Measurements from ENCODE around the gene CRY2.
"Not testable (repeated sequence)": the region's sequence is repeated elsewhere in the genome, so short reads cannot be mapped to it uniquely, and the experiment has no call there.

CRY2 gene

GRCh38 chr11:45904309-45904915, 57.1 kb downstream of the CRY2 start:
- no peak for DNase-seq (ENCODE audit: low spot score)
- TF ChIP-seq, protein P1, sequence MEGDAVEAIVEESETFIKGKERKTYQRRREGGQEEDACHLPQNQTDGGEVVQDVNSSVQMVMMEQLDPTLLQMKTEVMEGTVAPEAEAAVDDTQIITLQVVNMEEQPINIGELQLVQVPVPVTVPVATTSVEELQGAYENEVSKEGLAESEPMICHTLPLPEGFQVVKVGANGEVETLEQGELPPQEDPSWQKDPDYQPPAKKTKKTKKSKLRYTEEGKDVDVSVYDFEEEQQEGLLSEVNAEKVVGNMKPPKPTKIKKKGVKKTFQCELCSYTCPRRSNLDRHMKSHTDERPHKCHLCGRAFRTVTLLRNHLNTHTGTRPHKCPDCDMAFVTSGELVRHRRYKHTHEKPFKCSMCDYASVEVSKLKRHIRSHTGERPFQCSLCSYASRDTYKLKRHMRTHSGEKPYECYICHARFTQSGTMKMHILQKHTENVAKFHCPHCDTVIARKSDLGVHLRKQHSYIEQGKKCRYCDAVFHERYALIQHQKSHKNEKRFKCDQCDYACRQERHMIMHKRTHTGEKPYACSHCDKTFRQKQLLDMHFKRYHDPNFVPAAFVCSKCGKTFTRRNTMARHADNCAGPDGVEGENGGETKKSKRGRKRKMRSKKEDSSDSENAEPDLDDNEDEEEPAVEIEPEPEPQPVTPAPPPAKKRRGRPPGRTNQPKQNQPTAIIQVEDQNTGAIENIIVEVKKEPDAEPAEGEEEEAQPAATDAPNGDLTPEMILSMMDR (IDR thresholded peaks at IDR 0.05; ENCODE audit: extremely low read depth, insufficient read depth, missing control alignments) = no peak
- in situ Hi-C loops (cut with MboI; ENCODE audit: low pct_unique_long_range_greater_than_20kb, low sequenced_read_pairs, unreplicated experiment) = no loop called here

DNA sequence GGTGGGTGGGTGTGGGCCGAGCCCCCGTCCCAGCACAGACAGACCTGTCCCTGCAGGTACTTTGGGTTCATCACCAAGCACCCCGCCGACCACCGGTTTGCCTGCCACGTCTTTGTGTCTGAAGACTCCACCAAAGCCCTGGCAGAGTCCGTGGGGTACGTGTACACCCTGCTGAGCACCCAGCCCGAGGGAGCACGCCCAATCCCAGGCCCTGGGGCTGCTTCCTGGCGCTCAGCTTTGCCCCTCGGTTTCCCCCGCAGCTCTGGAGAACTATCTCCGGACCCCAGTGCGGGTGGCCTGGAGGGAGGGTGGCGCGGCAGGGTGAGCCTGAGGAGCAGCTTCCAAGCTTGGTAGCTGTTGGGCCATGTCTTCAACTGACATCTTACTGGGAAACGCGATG, 57.8 kb downstream of the CRY2 start:
- in situ Hi-C loops (cut with MboI; ENCODE audit: low pct_unique_long_range_greater_than_20kb, low sequenced_read_pairs, unreplicated experiment) = no loop called here

GRCh38 chr11:45905576-45905975, 58.3 kb downstream of the CRY2 start:
- DNase-seq (ENCODE audit: low spot score); in situ Hi-C loops (cut with MboI; ENCODE audit: low pct_unique_long_range_greater_than_20kb, low sequenced_read_pairs, unreplicated experiment): not testable (repeated sequence)

More for the DNA sequence above, 57.8 kb downstream of the CRY2 start:
- no peak for DNase-seq (ENCODE audit: low spot score)
- TF ChIP-seq, protein P1 (IDR thresholded peaks at IDR 0.05; ENCODE audit: extremely low read depth, insufficient read depth, missing control alignments) = no peak

GRCh38 chr11:45906096-45906682, 58.9 kb downstream of the CRY2 start:
- in situ Hi-C loops (cut with MboI; ENCODE audit: low pct_unique_long_range_greater_than_20kb, low sequenced_read_pairs, unreplicated experiment) = no loop called here
- TF ChIP-seq, protein P1 (IDR thresholded peaks at IDR 0.05; ENCODE audit: extremely low read depth, insufficient read depth, missing control alignments) = no peak
- no peak for DNase-seq (ENCODE audit: low spot score)

DNA sequence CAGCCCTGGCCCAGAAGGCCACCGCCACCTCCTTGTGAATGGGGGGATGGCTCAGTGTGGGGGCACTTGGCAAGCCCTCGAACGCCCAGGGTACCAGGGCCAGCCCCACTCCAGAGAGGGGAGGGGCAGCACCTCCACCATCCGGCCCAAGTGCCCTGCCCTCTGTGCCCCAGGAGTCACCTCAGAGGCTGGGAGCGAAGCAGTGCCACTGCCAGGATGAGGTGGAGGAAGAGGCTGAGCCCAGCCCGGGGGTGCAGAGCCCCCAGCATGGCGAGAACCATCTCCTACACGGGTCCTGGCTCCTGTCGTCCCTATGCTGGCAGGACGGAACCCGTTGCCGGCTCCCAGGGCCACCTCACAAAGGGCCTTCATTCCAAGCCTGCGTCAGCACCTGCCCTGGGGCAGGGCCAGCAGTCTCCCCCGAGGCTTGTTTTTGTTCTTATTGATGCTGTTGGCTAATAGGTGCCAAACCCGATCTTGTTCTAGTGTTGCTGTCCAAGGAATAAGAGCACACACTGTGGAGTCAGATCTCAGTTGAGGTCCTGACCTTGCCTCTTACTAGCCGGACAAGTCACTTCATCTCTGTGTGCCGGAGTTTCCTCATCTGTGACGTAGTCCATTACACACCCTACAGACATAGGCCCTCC, 59.8 kb downstream of the CRY2 start, which contains the start of gene FREY1:
Gene FREY1 (minus strand): TSS at position 307 of the 647 bp plus-strand sequence. CDS start 26 bp downstream, at position 281.
- TF ChIP-seq, protein P1 (IDR thresholded peaks at IDR 0.05; ENCODE audit: extremely low read depth, insufficient read depth, missing control alignments) = no peak
- in situ Hi-C loops (cut with MboI; ENCODE audit: low pct_unique_long_range_greater_than_20kb, low sequenced_read_pairs, unreplicated experiment) = no loop called here
- no peak for DNase-seq (ENCODE audit: low spot score)

- TF ChIP-seq, protein P1 (IDR thresholded peaks at IDR 0.05; ENCODE audit: extremely low read depth, insufficient read depth, missing control alignments) = no peak
- no peak for DNase-seq (ENCODE audit: low spot score)
- in situ Hi-C loops (cut with MboI; ENCODE audit: low pct_unique_long_range_greater_than_20kb, low sequenced_read_pairs, unreplicated experiment) = no loop called here
Measured at GRCh38 chr11:45907911-45908370, 60.7 kb downstream of the CRY2 start.
